Measurements from ENCODE around the gene MRTO4.
"Not testable (repeated sequence)": the region's sequence is repeated elsewhere in the genome, so short reads cannot be mapped to it uniquely, and the experiment has no call there.

Gene MRTO4

DNA sequence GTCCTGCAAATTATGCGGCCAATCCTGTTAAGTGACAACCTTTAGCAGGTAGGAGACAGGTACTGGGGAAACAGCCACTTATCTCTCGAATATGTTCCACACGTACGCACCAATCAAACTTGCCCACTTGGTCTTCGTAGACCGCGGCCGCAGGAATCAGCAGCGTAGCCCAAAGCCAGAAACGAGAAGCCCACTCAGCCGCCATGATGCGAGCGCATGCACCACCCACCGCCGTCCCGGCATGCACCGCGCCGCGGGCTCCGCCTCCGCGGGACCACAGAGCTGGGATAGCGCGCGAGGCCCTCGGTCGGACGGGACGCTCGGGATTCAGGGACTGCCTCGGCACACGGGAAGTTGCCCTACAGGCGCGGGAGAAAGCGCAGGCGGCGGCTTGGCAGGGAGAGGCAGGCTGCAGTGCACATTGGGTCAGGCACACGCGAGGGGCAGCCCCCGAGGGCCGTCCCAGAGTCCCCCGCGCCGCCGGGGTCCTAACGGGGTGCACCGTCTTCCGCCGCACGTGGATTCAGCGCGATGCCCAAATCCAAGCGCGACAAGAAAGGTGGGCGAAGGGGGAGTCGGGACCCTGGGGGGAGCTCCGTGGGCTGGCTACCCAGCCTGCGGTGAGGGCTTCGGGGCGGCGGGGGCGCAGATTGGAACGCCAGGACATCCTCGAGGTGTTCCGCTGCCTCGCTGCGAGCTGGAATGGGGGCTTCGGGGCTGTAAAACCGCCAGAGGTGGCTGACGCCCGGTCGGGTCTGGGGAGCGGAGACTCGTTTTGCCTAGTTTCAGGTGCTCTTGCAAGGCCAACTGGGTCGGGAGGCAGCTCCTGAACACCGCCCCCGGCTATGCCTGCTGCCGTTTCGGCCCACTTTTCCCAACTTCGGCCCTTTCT lies at the start of gene MRTO4, which contains the start of gene EMC1:
TSS of gene MRTO4 (plus strand) at position 501 of the 892 bp plus-strand sequence. CDS start at position 532, 31 bp downstream.
TSS of gene EMC1 (minus strand) at position 220 of the 892 bp plus-strand sequence. CDS start at position 205, 15 bp downstream.
- DNase-seq, result peak; percentile 87

DNA sequence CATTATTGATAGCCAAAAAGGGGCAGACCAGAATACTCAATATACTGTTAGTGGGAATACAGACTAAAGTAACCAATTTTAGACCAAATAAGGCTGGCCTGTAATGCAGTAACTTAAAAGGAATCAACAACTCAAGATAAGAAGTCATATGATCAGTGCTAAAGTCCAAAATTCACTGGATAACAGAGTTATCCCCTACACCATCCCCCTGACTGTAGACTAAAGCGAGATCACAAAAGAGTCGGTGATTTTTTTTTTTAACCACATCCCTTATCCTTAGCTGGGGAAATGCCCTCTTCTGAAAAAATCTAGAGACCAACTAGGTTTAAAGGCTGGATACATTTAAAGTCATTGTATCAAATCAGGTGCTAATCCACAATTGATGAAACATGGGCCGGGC lies 49.2 kb upstream of the MRTO4 start:
- DNase-seq, result no peak

DNA sequence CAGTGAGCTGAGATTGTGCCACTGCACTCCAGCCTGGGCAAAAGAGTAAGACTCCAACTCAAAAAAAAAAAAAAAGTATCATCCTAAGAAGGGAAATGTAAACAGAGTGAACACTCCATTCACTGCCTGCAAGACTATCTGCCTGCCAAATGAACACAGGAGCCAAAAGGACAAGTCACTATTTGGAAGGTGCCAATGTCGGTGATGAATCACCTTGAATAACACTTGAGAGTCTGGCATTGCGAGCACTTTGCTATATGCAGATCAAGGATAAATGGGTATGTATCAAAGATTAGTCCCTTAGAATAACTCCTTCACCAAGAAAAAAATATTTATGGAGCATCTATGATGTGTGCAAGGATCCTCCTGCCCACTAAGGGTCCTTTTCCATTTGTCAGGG lies 48.2 kb upstream of the MRTO4 start:
- no peak for DNase-seq

DNA sequence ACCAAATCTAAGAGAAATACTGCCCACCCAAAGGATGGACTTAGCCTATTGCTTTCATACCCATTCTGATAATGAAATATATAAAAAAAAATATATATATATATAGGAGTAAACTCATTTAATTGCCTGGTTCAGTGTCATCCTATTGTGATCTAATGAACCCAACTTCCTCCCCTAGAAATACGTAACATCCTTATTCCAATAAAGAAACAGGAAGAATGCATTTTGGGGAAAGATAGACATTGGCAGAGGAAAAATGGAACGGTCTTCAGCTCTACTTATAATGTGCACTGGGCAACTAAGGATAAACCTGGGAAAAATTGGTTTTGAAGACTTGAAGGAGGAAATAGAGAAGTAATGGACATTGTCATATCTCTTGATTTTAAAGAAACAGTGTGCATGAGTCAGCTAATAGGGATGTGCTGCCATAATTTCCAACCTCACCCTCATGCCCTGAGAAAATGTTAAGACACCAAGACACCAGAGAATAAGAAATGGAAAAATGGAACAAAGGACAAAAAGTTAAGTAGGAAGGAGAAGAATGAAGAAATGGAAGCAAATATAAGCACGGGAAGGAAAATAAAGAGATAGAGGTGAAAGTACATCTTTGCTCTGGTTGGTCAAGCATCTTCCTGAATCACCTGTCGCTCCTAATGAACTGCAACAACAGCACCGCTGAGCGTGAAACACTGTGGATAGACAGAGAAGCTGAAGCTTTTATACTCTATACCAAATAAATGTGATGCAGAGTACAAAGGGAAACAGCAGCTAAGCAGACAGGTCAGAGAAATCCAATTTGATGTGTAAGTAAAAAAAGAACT lies 46.9 kb upstream of the MRTO4 start:
- DNase-seq, result no peak

DNA sequence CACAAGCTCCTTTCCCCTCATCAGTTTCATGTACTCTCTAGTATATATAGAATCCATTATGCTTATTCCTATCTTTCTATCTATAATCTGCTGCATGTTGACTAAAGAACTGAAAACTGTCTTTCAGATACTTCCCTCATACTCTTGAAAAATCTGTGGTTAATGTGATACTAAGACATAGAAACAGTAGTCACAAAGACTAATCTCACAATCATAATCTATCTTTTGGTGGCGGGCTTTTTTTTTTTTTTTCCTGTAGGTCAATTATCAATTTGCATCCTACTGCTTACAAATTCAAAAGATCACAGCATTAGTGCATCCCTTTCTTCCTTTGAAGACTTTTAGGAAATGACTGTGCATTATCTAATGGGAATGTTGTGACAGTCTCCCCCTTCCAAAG lies 46.2 kb upstream of the MRTO4 start:
- DNase-seq, result no peak

DNA sequence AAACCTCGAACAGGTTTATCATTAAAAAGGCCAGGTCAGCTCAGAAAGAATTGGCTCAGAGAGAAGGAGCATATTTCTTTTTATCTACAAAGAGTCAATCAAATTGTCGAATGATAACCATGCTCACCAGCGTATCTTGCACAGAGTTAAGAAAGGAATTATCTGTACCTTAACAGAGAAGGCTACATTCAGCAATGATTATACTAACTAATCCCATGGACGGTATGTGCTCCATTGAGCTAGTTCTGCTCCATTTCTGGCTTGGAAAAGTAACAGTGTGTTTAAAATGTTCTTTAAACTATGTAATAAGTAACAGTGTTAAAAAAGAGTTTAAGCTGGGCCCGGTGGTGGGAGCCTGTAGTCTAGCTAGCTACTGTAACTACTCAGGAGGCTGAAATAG lies 45.8 kb upstream of the MRTO4 start:
- DNase-seq, result no peak

DNA sequence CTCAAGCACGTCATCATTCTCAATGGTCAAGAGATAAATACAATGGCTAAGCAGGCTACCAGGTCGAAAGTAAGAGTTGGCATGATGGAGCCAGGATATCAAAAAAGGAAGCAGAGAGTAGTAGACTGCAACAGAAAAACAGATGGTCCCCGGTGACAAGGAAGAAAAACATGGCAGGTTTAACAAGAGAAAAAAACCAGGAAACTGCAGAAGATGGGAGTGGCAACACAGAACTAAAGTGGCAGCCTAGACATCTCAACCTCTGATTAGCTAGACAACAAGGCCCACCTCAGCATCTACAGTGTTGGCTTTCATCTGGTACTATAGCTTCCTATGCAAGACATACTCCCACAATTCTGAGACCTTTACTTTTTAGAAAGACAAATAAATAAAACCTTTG lies 44.7 kb upstream of the MRTO4 start:
- DNase-seq, result no peak

DNA sequence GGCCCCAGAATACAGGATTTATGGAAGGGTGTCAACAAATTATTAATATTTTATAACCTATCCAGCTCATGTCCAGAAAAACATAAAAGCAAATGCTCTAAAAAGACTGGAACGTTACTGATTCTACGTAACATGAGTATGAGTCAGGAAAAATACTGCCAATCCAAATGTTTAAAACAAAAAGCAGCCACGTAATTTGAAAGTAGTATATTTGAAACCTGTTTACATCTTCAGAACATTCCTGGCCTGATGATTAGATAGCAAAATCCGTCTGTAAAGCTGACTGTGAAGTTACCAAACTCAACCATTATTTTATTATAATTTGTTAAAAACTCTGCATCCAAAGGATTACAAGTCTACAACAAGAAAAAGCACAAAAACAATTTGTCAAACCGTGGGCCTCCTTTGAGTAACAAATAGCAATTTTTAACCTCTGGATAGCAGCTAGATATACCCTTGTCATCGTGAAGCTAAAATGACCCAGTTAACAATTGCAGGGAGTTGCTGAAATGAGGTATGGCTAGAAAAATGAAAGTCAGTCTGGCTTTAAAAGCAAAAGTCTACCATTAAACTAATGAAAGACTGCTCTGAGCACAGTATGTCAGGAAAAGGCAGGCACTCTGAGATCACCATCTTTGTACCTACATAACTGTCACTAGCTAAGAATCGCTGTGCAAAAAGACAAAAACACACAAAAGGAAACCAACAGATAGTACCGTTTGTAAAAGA lies 42.7 kb upstream of the MRTO4 start:
- no peak for DNase-seq

DNA sequence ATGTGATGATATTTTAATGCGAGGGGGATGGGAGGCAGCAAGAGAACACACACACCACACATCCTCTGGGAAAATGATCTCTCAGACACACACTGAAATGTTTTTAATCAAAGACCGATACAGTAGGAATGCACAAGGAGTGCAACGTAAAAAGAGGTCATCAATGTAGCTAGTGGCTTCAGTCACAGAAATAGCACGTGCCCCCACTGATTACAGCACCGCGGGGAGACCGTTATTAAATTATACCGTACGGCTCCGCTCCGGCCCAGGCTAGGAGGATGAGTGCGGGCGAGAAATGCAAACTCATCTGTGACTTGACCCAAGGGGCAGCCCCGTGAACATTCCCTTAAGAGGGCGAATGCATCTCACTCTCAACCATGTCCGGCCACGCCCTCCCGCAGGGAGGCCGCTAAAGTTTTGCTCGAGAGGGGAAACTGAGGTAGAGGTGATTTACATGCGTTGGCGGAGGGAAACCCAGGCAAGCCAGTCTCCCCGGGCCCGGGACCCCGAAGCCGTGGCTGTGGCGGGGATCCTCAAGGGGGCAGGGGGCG lies 42.1 kb upstream of the MRTO4 start:
- no peak for DNase-seq

DNA sequence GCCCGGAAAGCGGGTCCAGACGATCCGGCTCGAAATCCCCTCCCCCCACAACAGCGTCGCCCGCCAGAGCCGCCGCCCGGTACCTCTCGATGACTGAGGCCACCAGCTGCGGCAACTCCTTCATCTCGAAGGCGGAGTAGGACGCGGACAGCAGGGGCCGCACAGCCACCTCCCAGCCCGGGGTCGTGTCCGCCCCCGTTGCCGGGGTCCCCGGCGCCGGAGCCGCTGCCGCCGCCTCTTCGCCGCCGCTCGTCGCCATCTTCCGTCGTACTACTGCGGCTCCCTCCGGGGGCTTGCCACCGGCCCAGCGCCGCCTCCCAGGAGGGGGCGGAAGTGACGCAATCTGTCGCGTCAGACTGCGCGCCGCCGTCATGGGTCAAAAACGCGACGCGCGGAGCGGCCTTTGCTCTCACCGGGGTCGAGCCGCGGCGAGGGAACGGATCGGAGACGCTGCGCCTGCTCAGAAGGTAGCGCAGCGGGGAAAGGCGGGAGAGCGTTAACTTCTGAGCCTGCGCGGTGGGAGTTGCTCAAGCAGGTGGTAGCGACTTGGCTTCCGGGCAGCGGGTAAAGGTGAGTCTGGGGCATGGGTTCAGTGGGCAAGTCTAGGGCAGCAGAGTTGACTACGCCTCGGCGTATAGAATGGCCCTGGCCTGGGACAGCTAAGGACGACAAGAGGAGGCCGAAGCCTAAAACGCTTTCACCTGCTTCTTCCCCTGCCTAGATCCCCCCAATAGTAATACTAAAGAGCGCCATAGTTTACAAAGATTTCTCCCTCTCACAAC lies 41.4 kb upstream of the MRTO4 start, which contains the start of gene UBR4:
TSS of gene UBR4 (minus strand) at position 277 of the 782 bp plus-strand sequence. CDS start at position 259, 18 bp downstream.
- peak; percentile 96 for DNase-seq

DNA sequence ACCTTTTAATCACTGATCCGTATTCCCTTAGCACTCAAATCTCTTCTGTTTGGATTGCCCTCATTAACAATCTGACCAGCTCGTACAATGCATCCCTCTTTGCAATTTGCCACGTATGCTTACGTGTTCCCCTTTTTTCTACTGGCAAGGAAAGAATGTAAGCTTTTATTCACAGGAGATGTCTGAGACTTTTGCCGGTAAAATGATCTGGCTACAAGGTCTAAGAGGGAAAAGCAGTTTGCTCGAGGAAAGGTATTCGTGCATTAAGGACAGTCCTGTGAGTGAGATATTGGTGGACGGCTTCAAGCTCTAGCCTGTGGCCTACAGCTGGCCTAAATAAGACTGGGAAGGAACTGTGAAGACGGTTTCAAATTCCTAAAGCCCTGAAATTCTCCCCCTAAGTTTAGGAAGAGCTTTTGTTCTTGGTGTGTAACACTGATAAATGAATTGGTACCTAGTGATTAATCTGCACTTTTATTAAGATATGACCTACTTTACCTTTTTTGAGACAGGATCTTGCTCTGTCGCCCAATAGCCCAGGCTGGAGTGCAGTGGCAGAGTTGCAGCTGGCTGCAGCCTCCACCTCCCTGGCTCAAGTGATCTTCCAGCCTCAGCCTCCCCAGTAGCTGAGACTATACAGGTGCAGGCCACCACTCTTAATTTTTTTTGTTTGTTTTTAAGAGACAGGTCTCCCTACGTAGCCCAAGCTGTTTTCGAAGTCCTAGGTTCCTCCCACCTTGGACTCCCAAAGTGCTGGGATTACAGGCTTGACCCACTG lies 40.6 kb upstream of the MRTO4 start:
- no peak for DNase-seq

DNA sequence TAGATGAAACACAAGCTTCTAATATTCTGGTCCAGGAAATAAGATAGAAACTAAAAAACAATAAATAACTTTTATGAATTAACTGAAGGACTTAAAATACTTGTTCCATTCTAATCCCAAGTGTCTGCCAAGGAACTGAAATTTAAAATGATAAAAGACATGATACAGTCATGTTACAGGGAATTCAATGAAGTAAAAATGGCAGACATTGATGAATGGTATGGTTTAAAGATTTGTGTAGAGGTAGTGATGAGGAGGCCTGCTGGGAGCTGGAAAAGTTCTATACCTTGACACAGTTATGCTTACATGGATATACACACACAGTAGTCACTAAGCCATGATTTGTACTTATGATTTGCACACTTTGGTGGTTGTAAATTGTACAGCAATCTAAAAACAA lies 39.4 kb upstream of the MRTO4 start:
- DNase-seq, result no peak

DNA sequence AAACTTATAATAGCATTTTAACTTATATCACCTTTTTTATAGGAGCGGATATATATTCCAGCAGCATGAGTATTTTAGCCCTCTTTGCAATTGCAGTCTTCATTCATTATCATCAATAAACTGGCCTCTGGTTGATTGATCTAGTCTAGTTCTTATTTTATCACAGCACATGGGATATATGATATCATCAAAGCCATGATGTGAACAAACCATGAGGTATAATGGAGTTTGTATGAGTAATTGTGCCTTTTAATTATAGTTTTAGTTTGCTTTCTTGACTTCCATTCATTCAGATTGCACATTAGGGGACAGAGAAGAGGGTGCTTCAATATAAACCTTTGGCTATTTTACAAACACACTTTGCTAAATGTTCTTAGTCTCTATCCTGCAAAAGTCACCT lies 38.0 kb upstream of the MRTO4 start:
- no peak for DNase-seq

DNA sequence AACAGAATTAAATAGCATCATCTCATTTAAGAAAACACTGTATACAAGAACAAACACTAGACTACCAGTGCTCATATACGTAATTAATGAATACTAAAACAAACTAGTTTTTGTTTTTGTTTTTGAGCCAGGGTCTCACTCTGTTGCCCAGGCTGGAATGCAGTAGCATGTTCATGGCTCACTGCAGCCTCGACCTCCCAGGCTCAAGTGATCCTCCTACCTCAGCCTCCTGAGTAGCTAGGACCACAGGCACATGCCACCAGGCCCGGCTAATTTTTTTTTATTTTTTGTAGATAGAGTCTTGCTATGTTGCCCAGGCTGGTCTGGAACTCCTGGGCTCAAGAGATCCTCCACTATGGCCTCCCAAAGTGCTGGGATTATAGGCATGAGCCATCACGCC lies 35.0 kb upstream of the MRTO4 start:
- not testable (repeated sequence) for DNase-seq

DNA sequence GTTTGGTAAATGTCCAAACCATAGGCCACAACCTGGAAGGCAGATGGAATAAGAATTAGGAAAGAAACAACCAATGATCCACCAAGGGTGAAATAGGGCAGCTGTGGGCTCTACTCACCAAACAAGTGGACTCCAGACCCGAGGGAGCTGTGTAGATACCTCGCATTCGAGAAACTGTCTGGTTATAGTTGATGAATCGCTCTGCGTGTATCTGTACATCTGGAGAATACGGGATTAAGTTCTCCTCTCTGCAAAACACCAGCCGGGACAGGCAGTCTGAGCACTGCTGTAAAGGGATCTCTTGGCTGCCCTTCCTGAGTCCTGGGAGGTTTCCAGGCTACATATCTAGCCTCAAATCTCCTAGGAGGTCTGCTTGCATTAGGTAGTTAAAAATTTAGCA lies 32.2 kb upstream of the MRTO4 start:
- no peak for DNase-seq

DNA sequence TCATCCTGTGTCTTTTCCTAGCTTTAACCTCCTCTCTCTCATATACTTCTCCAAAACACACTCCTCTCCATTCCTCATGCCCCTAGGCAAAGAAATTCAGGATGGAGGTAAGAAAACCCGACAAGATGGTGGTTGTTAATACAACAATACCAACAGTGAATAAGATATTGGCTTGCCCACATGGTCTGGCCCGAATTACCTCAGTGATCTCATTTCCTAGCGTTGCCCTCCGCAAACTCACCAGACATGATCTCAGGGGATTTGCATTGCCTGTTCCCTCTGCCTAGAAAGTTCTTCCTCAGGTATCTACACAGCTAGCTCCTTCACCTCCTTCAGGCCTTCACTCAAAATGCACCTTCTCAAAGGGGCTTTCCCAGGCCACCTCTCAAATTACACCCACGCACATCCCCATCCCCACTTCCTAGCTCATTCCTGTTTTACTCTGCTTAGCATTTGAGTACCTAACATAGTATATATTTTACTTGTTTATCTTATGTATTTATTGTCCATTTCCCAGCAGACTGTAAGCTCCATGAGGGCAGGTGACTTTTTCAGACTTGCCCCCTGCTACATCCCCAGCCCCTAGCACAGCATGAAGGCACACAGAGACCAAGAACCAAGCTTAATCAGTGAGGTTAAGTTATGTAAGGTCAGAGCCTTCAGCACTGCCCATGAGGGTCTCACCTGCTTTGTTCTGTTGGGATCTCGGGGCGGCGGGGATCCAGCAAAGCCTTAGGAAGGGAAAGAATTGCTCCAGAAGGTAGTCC lies 31.3 kb upstream of the MRTO4 start:
- no peak for DNase-seq

DNA sequence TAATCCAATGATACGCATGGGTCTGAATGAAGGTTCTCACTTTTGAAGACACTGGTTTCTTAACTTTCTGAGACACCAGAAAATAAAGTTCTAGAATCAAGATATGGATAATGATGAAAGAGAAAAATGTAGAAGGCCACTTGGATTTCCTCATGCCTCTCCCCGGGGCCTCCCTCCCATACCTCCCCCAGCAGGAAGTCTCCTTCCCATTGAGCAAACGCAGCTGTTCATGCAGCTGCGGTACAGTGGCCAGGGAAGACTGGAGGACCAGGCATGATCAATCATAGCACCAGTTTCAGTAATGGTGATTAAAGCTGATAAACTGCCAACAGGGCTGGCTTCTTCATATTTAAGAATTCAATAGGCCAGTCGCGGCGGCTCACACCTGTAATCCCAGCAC lies 30.6 kb upstream of the MRTO4 start:
- DNase-seq, result no peak

DNA sequence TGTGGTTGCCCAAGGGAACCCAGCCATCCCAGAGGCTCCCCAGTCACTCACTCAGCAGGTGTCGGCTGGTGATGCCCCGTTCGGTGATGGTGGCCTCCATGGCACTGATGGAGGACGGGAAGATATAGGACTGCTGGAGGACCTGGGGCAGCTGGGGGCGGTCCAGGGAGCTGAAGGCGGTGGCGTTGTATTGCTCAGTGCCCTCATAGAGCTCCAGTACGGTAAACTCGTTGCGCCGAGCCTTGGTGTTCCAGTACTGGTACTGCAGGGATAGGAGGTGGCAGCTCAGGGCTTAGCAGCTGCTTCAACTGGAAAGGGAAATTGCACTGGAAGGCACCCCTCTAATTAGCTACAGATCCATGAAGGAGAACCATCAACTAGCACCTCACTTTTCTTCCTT lies 29.0 kb upstream of the MRTO4 start:
- no peak for DNase-seq

DNA sequence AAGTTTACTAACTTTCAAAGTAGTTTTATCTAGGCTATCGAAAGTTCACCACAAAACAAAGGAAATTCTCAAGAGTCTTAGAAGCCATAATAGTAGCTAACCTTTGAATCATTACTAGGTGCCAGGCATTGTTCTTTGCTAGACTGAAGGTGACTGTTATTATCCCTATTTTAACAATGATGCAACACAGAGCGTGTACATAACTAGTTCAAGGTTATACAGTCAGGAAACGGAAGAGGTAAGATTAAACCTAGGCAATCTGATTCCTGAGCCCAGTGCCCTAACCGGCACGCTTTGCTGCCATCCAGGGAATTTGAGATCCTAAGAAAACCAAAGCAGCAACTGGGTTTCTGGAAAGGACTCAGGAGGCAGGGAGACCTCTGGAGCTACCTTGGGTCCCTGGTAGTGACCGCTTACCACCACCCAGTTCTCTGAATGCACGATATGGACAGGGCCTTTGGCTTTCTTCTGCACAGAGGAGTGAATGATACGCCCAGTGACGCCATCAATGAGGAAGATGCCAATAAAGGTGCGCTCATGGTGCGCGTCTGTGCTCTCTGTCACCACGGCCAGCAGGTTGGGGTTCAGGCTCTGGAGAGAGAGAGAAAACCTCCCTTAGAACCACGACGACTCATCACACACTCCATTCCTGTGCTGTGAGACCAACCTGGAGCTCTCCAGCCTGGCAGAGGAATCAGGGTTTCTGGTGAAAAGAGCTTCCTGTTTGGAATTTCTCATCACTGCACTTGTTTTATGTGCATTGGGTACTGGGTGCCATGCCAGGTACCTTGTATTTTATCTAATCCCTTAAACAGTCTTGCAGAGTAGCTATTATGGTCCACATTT lies 28.4 kb upstream of the MRTO4 start:
- DNase-seq, result no peak
